C4-2B (cell line): Measurements from ENCODE around the gene USP19.

Experiments
- H3K27ac ChIP-seq: fragments of 450-650 bp; 2 replicates; pipeline ENCODE4 v1.5.1; 2017
- ZFX ChIP-seq: fragments of 450-650 bp; IDR thresholded peaks from 2 replicates; pipeline ENCODE4 v1.6.1; 2017
- TF ChIP-seq, protein P1 (sequence below): fragments of 450-650 bp; conservative IDR thresholded peaks from 2 replicates; pipeline ENCODE4 v1.5.1; 2017; ENCODE audit warnings: mild to moderate bottlenecking

USP19 gene, protein sequence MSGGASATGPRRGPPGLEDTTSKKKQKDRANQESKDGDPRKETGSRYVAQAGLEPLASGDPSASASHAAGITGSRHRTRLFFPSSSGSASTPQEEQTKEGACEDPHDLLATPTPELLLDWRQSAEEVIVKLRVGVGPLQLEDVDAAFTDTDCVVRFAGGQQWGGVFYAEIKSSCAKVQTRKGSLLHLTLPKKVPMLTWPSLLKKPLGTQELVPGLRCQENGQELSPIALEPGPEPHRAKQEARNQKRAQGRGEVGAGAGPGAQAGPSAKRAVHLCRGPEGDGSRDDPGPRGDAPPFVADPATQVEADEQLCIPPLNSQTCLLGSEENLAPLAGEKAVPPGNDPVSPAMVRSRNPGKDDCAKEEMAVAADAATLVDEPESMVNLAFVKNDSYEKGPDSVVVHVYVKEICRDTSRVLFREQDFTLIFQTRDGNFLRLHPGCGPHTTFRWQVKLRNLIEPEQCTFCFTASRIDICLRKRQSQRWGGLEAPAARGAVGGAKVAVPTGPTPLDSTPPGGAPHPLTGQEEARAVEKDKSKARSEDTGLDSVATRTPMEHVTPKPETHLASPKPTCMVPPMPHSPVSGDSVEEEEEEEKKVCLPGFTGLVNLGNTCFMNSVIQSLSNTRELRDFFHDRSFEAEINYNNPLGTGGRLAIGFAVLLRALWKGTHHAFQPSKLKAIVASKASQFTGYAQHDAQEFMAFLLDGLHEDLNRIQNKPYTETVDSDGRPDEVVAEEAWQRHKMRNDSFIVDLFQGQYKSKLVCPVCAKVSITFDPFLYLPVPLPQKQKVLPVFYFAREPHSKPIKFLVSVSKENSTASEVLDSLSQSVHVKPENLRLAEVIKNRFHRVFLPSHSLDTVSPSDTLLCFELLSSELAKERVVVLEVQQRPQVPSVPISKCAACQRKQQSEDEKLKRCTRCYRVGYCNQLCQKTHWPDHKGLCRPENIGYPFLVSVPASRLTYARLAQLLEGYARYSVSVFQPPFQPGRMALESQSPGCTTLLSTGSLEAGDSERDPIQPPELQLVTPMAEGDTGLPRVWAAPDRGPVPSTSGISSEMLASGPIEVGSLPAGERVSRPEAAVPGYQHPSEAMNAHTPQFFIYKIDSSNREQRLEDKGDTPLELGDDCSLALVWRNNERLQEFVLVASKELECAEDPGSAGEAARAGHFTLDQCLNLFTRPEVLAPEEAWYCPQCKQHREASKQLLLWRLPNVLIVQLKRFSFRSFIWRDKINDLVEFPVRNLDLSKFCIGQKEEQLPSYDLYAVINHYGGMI (N-terminal part only)

DNA sequence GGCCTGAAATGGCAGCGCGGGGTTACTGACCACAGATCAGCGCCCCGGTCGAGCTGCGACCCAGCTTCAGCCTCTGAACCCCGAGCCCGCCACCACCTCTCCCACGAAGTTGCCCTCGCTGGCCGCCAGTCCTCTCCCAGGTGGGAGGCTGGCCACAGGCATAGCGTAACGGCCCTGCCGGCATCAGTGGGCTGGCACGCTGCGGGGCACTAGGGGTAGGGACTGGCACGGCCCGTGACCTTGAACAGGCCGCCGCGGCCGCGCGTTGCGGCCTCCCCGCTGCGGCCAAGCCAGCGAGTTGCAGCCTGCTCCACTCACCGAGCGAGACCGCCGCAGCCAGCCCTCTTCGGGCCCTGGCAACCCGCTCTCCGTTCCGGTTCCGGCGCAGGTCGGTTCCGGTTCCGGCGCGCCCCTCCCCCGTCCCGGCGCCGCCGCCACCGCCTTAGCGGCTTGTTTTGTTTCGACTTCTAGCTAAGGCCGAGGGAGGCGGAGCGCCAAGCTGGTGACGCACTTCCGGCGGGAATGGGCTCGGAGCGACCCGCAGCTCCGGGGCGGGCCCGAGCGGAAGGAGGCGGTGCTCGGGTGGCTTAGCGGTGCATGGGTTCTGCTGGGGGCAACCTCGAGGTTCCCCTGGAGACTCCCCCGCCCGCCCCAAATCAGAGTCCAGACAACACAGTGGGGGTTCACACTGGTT is at the start of gene USP19:
TSS of gene USP19 (minus strand) at position 386 of the 694 bp plus-strand sequence. CDS start 1,678 bp downstream, outside the sequence.
- TF ChIP-seq ZFX, result peak; percentile 75; the same call in 1 of the 2 replicates
- TF ChIP-seq, protein P1, sequence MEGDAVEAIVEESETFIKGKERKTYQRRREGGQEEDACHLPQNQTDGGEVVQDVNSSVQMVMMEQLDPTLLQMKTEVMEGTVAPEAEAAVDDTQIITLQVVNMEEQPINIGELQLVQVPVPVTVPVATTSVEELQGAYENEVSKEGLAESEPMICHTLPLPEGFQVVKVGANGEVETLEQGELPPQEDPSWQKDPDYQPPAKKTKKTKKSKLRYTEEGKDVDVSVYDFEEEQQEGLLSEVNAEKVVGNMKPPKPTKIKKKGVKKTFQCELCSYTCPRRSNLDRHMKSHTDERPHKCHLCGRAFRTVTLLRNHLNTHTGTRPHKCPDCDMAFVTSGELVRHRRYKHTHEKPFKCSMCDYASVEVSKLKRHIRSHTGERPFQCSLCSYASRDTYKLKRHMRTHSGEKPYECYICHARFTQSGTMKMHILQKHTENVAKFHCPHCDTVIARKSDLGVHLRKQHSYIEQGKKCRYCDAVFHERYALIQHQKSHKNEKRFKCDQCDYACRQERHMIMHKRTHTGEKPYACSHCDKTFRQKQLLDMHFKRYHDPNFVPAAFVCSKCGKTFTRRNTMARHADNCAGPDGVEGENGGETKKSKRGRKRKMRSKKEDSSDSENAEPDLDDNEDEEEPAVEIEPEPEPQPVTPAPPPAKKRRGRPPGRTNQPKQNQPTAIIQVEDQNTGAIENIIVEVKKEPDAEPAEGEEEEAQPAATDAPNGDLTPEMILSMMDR, result no peak
- peak within 1 kb of the TSS; percentile 97 for H3K27ac ChIP-seq

DNA sequence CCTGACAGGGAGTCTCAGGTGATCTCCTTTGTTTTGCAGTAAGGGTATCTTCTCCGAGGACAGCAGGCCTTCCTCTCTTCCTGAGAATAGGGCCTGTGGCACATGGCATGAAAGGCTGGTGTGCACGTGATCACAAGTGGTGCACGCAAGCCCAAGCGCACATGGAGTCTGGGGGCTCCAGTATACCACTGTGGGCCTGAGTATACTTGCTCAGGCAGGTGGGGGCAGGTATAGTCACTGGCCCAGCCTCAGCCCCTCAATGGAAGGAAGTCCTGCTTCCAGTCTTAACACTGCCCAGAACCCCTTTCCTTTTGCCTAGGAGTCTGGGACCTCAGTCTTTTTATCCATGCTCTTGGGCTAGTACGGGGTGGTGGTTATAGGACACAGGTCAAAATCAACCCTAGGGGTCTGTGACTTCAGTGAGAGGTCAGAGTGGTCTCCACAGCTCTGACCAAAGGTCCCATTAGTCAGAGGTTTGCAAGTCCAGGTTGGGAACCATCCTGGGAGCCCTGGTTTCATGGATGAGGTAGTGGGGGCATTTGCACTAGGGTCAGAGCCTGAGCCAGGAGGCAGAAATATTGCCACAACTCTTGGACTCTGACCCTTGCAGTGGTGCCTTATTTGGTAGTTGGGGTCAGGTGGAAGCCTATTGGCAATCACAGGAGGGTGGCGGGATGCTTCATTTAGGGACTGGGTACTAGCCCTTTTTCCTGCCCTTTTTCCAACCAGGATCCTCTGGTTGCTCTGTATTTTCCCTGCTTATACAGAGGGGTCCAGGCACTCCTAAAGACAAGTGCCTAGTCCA is 46.3 kb upstream of the USP19 start:
- TF ChIP-seq, protein P1, result no peak
- TF ChIP-seq ZFX, result no peak
- peak overlapping the region; percentile 87 for H3K27ac ChIP-seq

DNA sequence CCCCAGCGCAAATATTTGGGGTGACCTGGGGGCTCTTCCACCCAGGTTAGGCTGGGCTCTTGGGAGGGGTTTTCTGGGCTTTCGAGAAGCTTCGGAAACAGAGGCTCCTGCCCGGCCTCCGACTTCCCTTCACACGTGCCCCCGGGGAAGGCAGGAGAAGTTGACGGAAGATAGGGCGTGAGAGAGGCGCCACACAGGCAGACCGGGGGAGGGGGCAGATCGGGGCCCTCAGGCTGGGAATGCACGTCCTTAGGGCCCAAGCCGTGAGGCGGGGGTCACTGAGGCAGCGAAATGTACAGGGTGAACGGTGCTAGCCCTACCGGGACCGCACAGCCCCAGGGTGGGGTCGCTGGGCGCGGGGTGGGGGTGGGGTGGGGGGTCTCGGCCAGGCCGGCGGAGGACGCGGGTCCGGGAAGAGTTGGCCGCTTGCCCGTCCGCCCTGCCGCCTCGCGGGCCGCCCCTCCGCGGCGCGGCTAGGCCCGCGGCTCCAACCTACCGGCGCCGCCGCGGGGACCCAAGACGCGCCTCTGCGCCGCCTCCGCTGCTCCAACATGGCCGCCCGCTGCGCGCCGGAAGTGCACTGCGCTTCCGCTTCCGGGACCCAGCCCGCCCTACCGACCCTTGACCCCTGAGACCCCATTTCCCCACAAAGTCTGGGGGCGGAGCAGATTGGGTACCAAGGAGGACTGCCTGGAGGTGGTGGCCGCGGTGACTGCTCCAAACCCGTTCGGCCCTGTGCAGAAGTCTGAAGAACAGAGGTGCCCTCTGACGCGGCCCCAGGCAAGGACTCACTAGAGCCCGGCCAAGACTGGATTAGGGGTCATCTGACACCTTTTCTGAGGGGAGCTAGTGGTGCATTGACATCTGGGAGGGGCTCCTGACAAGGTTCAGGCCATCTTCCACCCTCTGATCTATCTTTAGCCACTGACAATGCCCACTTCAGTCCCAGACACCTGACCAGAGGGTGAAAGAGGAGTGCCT is 45.4 kb upstream of the USP19 start, which contains the start of gene CCDC71:
TSS of gene CCDC71 (minus strand) at position 561 of the 981 bp plus-strand sequence. CDS start 2,123 bp downstream, outside the sequence.
- H3K27ac ChIP-seq, result peak within 1 kb of the TSS; percentile 87
- TF ChIP-seq, protein P1, result no peak
- 0 out of 2 replicates have a peak, but pooled peaks have one; percentile 22 for TF ChIP-seq ZFX

- H3K27ac ChIP-seq, result peak overlapping the region; percentile 87
- TF ChIP-seq ZFX, result no peak
- TF ChIP-seq, protein P1, result no peak
Observed at GRCh38 chr3:49164983-49165720, 44.5 kb upstream of the USP19 start.

GRCh38 chr3:49163609-49164008 is 43.0 kb upstream of the USP19 start:
- TF ChIP-seq, protein P1, result no peak
- H3K27ac ChIP-seq, result no peak overlapping the region
